DMS153 (cell line): ENCODE measurements around the gene FRMD4A.
"Not testable (repeated sequence)": the region's sequence is repeated elsewhere in the genome, so short reads cannot be mapped to it uniquely, and the experiment has no call there.

Source experiments
- DNase-seq: peaks from one replicate; lab custom pipeline; 2025; lab: John Stamatoyannopoulos, UW

Gene FRMD4A

GRCh38 chr10:13911821-13912520 is 418.8 kb downstream of the FRMD4A start:
- no peak for DNase-seq

GRCh38 chr10:13909516-13910258 is 421.0 kb downstream of the FRMD4A start:
- DNase-seq, result no peak

GRCh38 chr10:13908475-13908874 is 422.2 kb downstream of the FRMD4A start:
- DNase-seq, result no peak

GRCh38 chr10:13907570-13907969 is 423.2 kb downstream of the FRMD4A start:
- DNase-seq, result no peak

GRCh38 chr10:13905281-13905680 is 425.4 kb downstream of the FRMD4A start:
- no peak for DNase-seq

- no peak for DNase-seq
These were observed 426.7 kb downstream of the FRMD4A start for GRCh38 chr10:13904064-13904463.

- no peak for DNase-seq
These were observed 427.7 kb downstream of the FRMD4A start for GRCh38 chr10:13902868-13903587.

- DNase-seq, result no peak
These were observed 430.8 kb downstream of the FRMD4A start for GRCh38 chr10:13899941-13900340.

- not testable (repeated sequence) for DNase-seq
These were observed 434.6 kb downstream of the FRMD4A start for GRCh38 chr10:13896146-13896545.

GRCh38 chr10:13894412-13895093 is 436.2 kb downstream of the FRMD4A start:
- no peak for DNase-seq

GRCh38 chr10:13893926-13894325 is 436.8 kb downstream of the FRMD4A start:
- no peak for DNase-seq

GRCh38 chr10:13892871-13893270 is 437.9 kb downstream of the FRMD4A start:
- DNase-seq, result no peak

GRCh38 chr10:13892001-13892491 is 438.7 kb downstream of the FRMD4A start:
- no peak for DNase-seq

- DNase-seq, result no peak
These were observed 439.4 kb downstream of the FRMD4A start for GRCh38 chr10:13891128-13892000.

- no peak for DNase-seq
These were observed 440.2 kb downstream of the FRMD4A start for GRCh38 chr10:13890233-13891127.

- no peak for DNase-seq
These were observed 443.0 kb downstream of the FRMD4A start for GRCh38 chr10:13887761-13888160.

GRCh38 chr10:13885238-13885990 is 445.3 kb downstream of the FRMD4A start:
- no peak for DNase-seq

- no peak for DNase-seq
These were observed 446.9 kb downstream of the FRMD4A start for GRCh38 chr10:13883636-13884444.
